HG02678 (cell line): ENCODE results near the gene ATG4D.
"Not testable (repeated sequence)": the region's sequence is repeated elsewhere in the genome, so short reads cannot be mapped to it uniquely, and the experiment has no call there.

Experiments
- ATAC-seq: cut with Tn5 transposase; IDR thresholded peaks from one replicate; pipeline ENCODE4 v1.9.1; 2021; ENCODE audit warnings: mild to moderate bottlenecking, moderate library complexity; ENCODE audit not compliant: unreplicated experiment

The ATG4D gene

GRCh38 chr19:10518444-10519361, 25.0 kb upstream of the ATG4D start:
- ATAC-seq, result no peak

DNA sequence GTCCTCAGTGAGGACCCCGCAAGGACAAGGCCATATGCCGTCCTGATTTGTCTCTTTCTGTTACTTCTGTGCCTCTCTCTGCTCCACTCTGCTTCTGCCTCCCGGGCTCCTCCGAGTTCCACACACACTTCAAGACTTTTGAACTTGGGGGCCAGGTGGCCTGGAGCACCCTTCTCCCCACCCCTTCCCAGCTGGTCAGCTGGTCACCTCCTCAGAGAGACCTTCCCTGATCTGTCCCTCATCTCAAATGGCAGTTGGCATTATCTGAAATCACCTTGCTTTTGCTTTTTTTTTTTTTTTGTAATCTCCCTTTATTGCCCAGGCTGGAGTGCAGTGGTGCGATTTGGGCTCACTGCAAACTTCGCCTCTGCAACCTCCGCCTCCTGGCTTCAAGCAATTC, 24.3 kb upstream of the ATG4D start:
- ATAC-seq, result no peak

DNA sequence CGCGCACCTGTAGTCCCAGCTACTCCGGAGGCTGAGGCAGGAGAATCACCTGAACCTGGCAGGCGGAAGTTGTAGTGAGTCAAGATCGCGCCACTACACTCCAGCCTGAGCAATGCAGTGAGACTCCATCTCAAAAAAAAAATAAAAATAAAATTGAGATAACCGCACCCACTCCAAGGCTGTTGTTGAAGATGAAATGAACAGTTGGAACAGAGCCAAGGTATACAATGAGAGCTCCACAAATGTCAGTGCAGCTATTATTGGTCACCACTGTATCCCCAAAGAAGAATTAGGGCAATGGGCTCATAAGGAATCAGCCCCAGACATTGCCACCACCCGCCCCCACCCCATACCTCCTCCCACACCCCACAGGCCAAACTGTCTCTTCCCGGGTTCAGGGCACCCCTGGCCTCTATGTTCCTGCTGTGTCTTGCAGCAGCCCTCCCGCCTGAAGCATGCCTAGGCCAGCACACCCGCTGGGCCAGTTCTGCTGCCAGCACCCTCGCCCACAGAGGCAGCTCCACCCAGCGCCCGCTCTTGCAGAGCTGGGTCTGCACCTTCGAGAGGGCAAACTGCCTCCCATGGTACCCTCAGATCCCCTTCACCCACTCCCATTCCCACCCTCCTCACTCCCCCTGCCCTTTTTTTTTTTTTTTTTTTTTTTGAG, 22.9 kb upstream of the ATG4D start:
- no peak for ATAC-seq

GRCh38 chr19:10521461-10522171, 22.1 kb upstream of the ATG4D start:
- no peak for ATAC-seq

- ATAC-seq, result no peak
Observed at GRCh38 chr19:10523135-10523636, 20.5 kb upstream of the ATG4D start.

DNA sequence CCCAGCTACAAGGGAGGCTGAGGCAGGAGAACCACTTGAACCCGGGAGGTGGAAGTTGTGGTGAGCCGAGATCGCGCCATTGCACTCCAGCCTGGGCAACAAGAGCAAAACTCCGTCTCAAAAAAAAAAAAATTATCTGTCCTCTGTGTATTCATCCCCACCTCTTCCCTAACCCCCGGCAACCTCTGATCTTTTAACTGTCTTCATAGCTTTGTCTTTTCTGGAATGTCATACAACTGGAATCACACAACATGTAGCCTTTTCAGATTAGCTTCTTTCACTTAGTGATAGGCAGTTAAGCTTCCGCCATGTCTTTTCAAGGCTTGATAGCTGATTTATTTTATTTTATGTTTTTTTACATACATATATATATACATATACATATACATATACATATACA, 18.1 kb upstream of the ATG4D start:
- ATAC-seq, result no peak

DNA sequence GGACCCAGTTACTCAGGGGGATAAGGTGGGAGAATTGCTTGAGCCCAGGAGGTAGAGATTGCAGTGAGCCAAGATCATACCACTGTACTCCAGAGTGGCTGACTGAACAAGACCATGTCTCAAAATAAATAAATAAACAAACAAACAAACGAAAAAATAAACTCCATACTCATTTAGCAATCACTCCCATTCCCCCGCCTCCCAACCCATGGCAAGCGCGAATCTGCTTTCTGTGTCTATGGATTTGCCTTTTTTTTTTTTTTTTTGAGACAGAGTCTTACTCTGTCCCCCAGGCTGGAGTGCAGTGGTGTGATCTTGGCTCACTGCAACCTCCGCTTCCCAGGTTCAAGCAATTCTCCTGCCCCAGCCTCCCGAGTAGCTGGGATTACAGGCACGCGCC, 16.8 kb upstream of the ATG4D start:
- not testable (repeated sequence) for ATAC-seq

GRCh38 chr19:10532457-10532856, 11.2 kb upstream of the ATG4D start:
- no peak for ATAC-seq

GRCh38 chr19:10533646-10534386, 9.9 kb upstream of the ATG4D start:
- ATAC-seq, result no peak

DNA sequence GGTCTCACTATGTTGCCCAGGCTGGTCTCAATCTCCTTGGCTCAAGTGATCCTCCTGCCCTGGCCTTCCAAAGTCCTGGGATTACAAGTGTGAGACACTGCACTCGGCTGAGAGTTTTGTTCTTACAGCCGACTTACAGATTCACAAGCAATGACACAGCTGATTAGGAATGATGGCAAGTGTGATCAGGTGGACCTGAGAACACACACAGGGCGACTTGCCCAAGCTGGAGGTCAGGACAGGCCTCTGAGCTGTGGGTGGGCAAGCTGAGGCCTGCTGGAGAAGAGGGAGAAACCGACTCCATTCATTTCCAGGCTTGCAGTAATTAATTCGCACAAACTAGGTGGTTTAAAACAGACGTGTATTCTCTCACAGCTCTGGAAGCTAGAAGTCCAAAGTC, 8.1 kb upstream of the ATG4D start:
- ATAC-seq, result no peak

- ATAC-seq, result no peak
Observed at GRCh38 chr19:10537668-10538067, 6.0 kb upstream of the ATG4D start.

GRCh38 chr19:10538204-10538983, 5.3 kb upstream of the ATG4D start:
- no peak for ATAC-seq

GRCh38 chr19:10539016-10539415, 4.7 kb upstream of the ATG4D start:
- ATAC-seq, result not testable (repeated sequence)

DNA sequence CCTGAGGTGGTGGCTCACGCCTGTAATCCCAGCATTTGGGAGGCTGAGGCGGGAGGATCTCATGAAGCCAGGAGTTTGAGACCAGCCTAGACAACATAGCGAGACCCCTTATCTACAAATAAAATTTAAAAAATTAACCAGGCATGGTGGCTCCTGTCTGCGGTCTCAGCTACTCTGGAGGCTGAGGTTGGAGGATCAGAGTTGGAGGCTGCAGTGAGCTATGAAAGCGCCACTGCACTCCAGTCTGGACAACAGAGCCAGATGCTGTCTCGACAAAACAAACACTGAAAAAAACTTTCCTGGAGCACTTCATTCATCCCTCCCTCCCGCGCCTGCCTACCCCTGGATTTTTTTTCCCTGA, 665 bp upstream of the ATG4D start:
- no peak for ATAC-seq

GRCh38 chr19:10544242-10544752, 593 bp downstream of the ATG4D start:
- no peak for ATAC-seq

DNA sequence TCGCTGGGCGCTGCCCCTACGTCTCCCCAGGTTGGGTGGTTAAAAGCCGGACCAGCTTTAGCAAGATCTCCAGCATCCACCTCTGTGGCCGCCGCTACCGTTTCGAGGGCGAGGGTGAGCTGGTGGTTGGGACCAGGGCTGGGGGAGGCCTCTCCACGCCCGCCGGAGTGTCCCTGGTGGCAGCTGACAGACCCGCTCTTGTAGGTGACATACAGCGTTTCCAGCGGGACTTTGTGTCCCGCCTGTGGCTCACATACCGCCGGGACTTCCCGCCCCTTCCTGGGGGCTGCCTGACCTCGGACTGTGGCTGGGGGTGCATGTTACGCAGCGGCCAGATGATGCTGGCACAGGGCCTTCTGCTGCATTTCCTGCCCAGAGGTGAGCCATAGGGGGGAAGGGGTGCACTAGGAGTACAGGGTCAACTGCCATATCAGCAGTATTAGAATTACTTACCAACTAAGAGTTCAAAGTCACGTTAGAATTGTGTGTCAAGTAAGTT, 1.1 kb downstream of the ATG4D start:
- no peak for ATAC-seq

- no peak for ATAC-seq
Observed at GRCh38 chr19:10546817-10547216, 3.1 kb downstream of the ATG4D start.

DNA sequence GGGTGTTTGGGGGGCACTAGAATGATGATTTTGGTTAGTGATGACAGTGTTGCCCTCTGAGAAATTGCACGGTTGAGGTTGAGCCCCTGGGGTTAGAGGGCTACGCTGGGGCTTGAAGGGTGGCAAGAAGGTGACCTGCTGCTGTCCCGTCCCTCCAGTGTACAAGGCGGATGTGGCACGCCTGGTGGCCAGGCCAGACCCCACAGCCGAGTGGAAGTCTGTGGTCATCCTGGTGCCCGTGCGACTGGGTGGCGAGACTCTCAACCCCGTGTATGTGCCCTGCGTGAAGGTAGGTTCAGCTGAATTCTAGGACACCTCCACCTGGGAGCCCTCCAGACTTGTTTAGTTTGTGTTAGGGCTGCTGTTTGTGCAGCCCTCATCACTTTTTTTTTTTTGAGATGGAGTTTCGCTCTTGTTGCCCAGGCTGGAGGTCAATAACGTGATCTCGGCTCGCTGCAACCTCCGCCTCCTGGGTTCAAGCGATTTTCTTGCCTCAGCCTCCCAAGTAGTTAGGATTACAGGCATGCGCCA, 5.1 kb downstream of the ATG4D start:
- no peak for ATAC-seq

- ATAC-seq, result no peak
Observed at GRCh38 chr19:10549733-10550132, 6.0 kb downstream of the ATG4D start.
